GM18519 (cell line): ENCODE results near the gene TRHDE.

ENCODE experiments used
- ATAC-seq: cut with Tn5 transposase; IDR thresholded peaks from one replicate; pipeline ENCODE4 v1.9.1; 2021; ENCODE audit warnings: mild to moderate bottlenecking, moderate library complexity; ENCODE audit not compliant: unreplicated experiment, low FRiP score

The TRHDE gene

DNA sequence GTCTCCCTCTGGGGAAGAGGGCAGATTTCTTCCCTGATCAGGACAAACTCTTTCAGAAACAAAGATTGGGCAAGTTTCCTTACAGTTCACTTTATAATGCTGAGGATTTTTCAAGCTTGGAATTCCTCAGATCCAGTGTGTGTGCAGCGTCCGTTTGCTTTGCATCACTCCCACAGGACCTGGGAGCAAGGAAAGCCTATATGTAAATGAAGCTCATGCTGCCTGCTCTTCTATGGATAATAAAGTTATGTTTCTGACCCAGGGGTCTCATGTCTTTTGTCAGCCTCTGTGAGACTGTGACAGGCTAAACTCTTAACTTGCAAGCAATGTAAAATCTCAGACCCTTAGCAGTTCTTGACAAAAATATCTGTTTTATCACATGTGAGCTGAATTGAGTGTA, 41.6 kb downstream of the TRHDE start:
- no peak for ATAC-seq

DNA sequence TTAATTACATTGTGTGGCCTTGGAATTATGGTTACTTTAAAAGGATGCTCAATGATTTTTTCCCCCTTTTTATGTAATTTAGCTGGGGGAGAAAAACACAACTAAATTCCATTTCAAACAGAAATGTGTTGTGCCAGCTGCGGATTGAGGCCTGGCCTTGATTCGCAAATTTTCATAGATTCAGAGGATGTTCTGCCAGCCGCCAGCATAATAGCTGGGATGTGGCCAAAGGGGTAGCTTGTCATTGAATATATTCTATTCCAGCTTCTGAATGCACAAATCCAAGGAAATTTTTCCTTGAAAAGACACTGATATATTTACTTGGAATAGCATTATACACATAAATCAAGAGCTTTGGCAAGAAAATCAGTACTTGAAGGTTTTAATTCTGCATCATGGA, 43.7 kb downstream of the TRHDE start:
- ATAC-seq = no peak

DNA sequence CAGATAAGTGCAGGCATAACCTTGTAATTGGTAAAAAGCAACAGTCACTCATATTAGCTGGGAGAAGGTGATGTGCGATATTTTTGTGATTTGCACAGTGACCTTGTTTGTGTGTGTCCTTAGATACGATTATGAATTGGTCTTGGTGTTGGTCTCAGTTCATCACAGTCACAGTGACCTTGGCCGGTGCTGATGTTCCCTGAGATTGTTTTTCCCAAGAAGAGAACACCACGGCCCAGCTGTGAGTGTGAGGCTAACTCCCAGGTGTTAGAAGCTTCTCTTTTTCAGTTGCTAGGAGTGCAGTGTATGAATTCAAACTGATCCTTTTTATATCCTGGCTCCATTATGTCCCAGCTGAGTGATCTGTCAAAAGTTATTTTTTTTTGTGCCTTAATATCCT, 46.2 kb downstream of the TRHDE start:
- no peak for ATAC-seq

DNA sequence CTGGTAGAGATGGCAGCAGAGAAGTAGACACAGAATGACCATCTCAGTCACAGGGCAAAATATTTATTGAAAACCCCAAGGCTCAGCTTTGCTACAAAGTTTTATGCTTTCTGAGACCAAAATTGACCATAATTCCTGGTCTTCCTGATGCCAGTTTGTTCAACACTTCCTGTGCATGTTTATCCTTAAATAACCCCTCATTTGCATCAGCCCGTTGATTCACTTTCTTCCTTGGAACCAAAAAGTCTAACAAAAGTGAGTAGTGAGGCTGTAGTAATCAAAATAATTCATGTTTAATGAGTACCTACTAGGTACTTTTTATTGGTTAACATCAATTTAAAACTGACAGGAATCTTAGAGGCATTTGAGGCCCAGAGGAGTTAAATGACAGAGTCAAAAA, 51.7 kb downstream of the TRHDE start:
- ATAC-seq = no peak

DNA sequence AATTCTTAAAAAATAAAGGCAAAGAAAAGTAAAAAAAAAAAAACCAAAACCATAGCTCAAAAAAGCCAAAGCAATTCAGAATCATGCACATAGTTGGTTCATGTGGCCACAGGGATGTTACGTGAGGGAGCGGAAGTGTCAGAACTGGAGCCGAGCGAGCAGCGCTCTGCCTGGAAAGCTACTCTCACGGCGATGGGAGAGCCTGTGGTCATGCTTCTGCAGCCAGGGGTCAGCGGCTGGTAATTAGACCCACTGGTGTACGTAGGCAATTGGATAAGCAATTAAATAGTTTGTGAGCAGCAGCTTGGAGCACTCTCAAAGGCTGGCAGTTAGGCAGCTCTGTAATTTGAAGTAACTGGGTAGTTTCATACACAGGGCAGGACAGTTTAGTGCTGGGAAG, 58.1 kb downstream of the TRHDE start:
- no peak for ATAC-seq

DNA sequence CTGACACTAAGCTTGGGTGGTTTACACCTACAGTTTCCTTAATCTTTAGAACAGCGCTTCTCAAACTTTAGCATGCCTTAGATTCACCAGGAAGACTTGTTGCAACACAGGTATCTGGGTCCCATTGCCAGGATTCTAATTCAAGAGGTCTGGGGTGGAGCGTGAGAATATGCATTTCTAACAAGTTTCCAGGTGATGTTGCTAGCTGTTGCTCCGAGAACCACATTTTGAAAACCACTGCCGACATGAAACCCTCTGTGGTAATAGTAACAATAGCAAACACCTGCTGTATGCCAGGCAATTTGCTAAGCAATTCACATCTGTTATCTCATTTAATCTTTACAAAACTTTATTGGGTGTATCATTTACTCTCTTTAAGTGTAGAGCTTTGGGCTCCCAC, 58.6 kb downstream of the TRHDE start:
- no peak for ATAC-seq

DNA sequence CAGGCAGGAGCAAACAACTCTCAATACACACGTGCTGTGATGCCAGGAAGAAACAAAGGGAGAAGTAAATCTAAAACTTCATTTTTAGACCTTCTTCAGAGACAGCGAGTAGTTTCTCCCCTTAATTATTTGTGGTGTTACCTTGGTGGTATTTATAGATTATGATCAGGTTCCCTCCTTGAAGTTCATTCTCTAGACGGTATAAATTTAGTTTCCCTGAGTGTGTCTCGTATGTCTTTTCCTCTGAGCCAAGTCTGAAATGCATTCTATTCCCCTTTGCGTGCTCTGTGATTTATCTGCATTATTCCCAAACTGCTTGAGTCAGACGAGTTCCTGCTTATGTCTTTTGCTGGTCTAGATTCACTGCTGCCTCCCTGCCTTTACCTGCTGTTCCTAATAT, 65.2 kb downstream of the TRHDE start:
- no peak for ATAC-seq

DNA sequence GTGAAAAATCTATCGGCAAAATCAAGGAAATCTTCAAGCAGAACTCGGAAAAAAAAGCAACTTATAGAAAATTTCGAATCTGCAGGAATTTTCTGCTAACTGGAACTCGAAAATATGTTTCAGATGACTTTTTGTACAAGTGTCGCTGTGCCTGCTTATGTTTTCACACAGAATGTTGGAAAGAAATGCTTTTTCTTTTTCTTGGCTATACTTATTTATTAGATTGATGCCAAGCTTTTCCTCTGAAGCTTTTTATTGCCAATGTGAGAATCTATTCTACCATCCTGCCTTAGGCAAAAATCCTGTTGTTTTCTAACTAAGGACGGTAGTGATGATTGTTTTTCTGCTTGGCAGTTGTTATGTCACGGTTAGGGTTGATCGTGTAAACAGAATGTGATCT, 65.8 kb downstream of the TRHDE start:
- no peak for ATAC-seq

DNA sequence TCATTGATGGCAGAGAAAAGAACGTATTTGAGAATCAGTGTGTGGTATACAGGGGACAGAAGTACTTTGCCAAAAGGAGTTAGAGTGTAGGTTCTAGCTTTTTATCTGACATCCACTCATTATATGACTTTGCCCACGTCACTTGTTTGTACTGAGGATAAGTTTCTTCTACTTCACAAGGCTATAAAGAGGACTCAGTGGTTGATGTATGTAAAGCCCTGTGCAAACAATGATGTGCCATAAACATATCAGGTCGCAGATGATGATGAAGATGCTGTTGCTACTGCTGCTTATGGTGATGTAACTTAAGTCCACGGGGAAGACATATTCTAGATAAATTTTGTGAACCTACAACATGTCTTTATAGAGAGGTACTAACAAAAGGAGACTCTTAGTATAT, 66.3 kb downstream of the TRHDE start:
- no peak for ATAC-seq

DNA sequence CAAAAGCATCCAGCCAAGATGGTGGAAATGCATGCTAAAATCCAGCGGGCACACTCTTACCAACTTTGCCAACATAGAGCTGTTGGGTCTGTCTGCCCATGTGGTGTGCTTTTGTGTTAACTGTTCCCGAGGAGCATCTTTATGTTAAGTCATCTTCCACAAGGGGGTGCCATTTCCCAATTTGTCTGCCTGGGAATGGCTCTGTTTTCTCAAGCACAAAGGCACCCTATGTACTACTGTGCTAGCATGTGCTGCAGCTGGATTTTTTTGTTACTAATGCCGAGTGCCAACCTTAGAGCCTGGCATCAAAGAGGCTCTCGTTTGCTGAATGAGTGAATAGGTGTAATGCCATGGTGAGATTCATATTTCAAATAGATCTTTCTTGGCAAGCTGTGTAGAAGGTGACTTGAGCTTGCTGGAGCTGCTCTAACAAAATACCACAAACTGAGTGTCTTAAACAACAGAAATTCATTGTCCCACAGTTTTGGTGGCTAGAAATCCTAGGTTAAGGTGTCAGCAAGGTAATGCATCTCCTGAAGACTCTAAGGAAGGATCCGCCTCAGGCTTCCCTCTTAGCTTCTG, 74.3 kb downstream of the TRHDE start:
- peak; percentile 93 for ATAC-seq

DNA sequence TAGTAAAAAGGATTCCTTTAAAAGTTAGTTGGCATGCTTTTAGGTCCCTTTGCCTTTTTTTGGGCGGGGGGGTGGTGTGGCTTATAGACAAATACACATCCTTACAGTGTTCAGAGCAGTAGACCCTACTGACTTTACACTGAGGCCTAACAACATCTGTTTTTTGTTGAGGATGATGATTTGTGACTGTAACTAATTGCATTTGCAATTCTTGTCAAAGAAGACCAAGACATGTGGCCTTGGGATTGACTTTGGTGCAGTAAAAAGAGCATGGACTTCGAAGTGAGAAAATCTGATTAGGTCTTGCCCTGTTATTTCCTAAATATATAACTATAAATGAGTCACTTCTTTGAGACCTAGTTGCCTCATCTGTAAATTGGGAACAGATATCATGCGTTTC, 77.3 kb downstream of the TRHDE start:
- no peak for ATAC-seq

DNA sequence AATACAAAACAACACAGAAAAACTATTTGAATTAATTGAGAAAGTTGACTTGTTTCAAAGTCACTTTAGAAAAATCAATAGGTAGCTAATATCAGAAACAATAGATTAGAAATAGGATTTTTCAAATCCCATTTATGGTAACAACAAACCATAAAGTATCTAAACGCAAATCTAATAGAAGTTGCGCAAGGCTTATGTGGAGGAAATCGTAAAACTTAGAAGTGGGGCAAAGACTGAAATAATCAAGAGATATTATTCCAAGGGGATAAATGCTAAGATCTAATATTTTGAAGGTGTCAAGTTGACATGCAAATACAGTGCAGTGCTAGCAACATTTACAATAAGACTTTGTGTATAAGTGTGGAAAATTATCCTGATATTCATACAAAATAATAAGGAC, 87.2 kb downstream of the TRHDE start:
- ATAC-seq = no peak

DNA sequence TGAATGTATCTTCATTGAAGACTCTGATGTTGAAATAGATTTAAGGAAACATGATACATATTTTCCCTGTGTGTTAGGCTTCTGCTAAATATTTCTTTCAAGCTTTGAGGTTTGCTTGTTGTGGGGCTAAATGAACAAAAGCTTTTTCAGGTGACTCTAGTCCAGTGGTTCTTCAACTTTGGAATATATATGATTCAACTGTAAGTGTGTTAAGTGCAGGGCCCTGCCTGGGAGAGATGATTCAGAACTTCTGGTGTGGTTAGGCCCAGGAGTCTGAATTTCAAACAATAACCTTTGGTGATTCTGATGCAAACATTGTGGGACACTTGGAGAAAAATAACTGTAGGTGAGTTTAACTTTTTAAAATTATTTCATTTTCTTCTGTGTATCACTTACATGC, 93.0 kb downstream of the TRHDE start:
- no peak for ATAC-seq

DNA sequence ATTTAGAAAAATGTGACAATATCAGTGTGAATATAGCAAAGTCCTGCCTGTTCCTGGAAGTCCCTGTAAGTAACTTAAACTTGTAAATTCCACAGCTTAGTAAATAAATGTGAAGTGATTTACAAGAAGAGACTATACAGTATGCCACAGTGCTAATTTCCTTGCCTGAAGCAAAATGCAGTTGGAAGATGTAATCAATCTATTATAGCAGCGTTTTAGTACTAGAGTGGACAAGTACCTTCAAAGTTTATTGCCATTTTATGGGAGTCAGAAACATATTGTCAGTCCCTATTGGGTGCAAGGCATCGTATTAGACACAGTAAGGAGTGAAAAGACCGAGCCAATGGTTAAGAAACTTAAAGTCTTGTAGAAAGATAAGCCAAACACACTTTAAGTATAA, 94.1 kb downstream of the TRHDE start:
- ATAC-seq = no peak

DNA sequence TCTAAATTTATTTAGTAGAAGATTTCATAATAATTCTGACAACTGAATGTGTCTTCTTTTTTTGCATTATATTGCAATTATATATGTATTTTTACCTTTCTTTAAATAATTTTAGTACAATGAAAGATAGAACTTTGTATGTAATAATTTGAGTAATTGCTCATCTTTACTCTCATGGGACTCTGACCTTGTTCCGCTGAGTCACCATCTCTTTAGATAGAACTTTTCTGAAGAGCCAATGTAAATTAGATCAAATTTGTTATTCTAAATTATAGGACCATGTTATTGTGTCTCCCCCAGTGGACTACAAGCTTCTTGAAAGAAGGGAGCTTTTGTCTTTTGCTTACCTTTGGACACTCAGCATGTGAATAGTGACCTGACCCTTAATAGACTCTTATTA, 96.1 kb downstream of the TRHDE start:
- no peak for ATAC-seq

DNA sequence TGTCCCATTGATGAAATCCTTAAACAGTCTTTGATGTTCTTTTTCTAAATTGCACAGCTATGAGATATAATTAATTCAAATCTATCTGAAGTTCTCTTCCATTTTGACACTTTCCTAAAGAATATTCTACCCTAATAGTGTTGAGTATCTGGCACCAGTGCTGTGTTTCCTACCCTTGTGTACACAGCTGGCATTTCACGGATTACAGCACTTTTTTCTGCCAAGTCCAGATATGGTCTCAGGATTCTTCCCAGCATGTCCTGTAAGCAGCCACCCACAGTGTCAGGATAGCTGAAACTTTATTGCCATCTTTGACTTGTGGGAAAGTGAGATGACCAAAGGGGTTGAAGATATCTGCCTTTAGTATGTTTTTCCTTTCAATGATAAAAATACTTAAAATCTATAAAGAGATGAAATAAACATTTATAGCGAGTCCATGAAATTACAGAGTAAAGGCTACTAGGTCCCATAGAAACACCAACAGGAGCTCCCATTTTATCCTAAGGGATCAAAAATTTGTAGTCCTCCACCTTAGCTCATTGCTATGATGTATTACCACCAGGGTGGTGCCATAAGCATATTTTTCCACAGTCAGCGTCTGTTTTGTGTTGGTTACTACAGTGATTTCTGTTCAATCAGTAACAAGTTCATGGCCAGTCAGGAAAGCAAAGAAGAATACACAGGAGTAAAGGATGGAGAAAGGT, 96.7 kb downstream of the TRHDE start:
- no peak for ATAC-seq

DNA sequence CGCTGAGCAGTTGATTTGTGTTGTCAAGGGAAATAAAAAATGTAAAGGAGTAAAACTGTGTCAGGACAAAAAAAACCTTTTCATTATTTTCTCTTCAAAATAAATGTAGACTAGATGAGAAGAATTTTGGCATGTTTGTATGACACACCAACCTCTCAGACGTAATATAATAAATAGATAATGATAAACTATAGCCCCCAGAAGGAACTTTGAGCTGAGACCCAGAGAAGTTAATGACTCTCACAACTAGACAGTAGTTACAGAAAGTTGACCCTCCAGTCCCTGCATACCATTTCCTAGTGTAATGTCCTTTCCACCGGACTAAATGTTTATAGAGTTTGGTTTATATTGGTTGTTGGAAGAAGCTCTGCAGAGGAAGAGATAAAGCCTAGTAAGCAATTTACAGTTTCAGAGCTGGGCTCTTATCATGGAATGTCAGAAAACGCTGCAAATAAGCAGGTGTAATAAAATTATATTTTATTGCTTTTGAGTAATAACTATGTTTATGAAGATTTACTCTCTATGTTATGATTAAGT, 97.3 kb downstream of the TRHDE start:
- no peak for ATAC-seq

DNA sequence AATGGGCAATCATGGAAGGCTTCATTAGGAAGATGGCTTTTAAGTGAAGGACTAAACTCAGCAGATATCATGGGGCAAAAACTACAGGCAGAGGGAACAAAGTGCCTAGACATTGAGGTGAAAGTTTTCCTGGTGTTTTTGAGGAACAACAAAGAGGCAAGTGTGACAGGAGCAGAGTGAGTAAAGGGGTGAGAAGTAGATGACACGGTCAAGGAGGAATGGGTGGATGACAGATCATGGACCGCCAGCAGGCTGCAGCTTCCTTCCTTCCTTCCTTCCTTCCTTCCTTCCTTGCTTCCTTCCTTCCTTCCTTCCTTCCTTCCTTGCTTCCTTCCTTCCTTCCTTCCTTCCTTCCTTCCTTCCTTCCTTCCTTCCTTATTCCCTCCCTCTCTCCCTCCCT, 108.3 kb downstream of the TRHDE start:
- ATAC-seq = no peak

DNA sequence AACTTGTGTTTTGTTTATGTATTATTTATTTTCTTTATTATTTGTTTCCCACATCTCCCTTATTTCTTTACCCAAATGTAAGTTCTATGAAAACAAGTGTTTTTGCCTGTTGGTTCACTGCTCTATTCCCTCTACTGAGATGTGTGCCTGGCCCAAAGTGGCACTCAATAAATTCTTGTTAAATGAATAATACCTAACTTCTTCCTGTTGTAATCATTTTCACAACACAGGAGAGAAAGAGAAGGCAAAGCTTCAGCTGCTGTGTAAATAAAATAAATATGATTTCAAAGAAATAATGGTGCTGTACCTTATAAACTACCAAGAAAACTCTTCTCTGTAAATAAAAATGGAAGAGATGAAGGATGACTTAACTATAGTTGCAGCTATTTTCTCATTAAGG, 116.2 kb downstream of the TRHDE start:
- no peak for ATAC-seq

DNA sequence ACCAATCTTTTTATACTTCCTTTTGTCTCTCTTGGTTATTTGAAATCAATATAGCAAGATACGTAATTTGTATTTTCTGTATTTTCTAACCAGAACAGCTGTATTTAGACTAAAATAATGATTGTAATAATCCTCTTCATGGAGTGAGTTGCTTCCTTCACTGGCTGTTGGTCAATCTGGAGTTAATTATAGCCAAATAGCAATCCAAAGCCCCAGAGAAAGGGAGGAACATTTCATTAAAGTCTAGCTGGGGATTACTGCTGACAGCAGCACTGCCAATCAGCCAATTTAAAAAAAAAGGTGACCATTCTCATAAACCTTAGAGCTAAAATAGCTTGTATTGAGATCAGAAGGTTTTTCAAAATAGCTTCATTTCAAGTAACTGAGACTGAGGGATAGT, 118.0 kb downstream of the TRHDE start:
- ATAC-seq = no peak

DNA sequence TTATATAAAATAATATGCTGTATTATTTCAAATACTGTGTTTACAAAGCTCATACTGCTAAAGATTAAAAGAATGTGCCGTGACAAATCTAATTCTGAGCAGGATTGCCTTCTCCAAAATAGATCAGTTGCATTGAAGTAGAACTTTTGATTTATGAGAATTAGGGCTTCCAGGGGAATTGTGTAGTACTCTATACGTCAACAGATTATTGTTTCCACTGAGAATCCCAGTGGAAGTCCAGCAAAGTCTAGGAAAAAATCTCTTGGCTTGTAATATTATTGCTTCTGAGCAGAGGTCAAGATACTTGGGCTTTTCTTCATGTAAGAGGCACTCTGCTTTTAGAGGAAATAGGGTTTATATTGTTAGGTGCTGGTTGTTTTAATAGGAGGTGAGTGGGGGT, 133.9 kb downstream of the TRHDE start:
- no peak for ATAC-seq

DNA sequence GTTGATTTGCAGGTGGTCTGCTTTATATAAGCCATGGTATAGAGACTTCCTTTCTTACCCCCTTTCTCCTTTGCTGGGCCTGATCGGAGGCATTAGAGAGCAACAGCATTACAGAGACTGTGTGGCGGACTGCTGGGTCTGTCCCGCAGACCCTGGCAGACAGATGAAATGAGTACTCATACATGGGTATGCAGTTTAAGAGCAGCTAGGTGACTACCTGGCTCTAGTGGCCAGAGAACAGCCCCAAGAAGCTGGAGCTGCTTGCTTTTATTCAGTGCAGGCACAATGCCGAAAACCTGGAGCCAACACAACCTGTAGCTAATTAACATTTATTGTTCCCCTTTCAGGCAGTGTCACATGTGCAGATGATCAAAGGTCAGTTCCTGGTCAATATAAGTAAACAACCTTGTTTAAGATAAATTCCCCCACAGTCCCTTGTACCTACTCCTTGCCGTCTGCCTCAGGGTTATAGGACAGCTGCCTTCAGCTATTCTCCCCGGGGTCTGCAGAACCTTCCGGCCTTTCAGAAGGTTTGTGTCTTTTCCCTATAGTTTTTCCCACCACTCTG, 160.0 kb downstream of the TRHDE start:
- no peak for ATAC-seq
